Mesenchymal stem cell (in vitro differentiated cells and primary cell): ENCODE measurements around the gene UTF1.

Experiments used
- DNase-seq: peaks from one replicate; pipeline ENCODE4 v3.0.0-alpha.2; 2013
- H2AFZ ChIP-seq: one replicate; pipeline ENCODE4 v1.6.1; 2013; ENCODE audit warnings: low read depth, mild to moderate bottlenecking, control low read depth, inconsistent platforms, low read length, moderate library complexity
- H2AK5ac ChIP-seq: 2 replicates; pipeline ENCODE4 v1.6.1; 2013; ENCODE audit warnings: low read length, moderate library complexity, mild to moderate bottlenecking, inconsistent platforms; ENCODE audit not compliant: severe bottlenecking
- H2BK120ac ChIP-seq: one replicate; pipeline ENCODE4 v1.6.1; 2013; ENCODE audit warnings: low read depth, mild to moderate bottlenecking, inconsistent platforms, low read length, moderate library complexity
- H2BK12ac ChIP-seq, 2 experiments: one replicate each; pipeline ENCODE4 v1.6.1; 2013; ENCODE audit warnings: inconsistent platforms in 2 of 2, low read length in 2 of 2, mild to moderate bottlenecking in 2 of 2, moderate library complexity in 2 of 2, control low read depth in 1 of 2
- H2BK15ac ChIP-seq: one replicate; pipeline ENCODE4 v1.6.1; 2013; ENCODE audit warnings: mild to moderate bottlenecking, low read depth, inconsistent platforms; ENCODE audit not compliant: poor library complexity, severe bottlenecking
- H2BK5ac ChIP-seq: 2 replicates; pipeline ENCODE4 v1.6.1; 2013; ENCODE audit warnings: low read depth, mild to moderate bottlenecking, low read length, control low read depth, inconsistent platforms; ENCODE audit not compliant: poor library complexity, severe bottlenecking
- H3K14ac ChIP-seq, 2 experiments: one replicate each; pipeline ENCODE4 v1.6.1; 2013; ENCODE audit warnings: inconsistent platforms in 2 of 2, low read length in 2 of 2, control low read depth in 1 of 2, mild to moderate bottlenecking in 1 of 2, moderate library complexity in 1 of 2
- H3K18ac ChIP-seq, 2 experiments: one replicate each; pipeline ENCODE4 v1.6.1; 2013; ENCODE audit warnings: inconsistent platforms in 2 of 2, low read length in 2 of 2, control low read depth in 1 of 2, low read depth in 1 of 2, mild to moderate bottlenecking in 1 of 2
- H3K23ac ChIP-seq, 2 experiments: one replicate each; pipeline ENCODE4 v1.6.1; 2013; ENCODE audit warnings: inconsistent platforms in 2 of 2, low read length in 2 of 2, mild to moderate bottlenecking in 2 of 2, moderate library complexity in 2 of 2, control low read depth in 1 of 2
- H3K27ac ChIP-seq: 2 replicates; pipeline ENCODE4 v1.5.1; 2013; ENCODE audit warnings: mild to moderate bottlenecking, moderate library complexity, low read length, control low read depth, inconsistent platforms; ENCODE audit not compliant: poor library complexity, severe bottlenecking
- H3K27me3 ChIP-seq, 2 experiments: 2 replicates each; pipeline versions ENCODE4 v1.6.1 to v1.7.0; 2013; ENCODE audit warnings: low read length in 2 of 2, mild to moderate bottlenecking in 2 of 2, moderate library complexity in 2 of 2, control low read depth in 1 of 2, inconsistent platforms in 1 of 2; ENCODE audit not compliant: control insufficient read depth in 1 of 2, insufficient read depth in 1 of 2
- H3K36me3 ChIP-seq, 2 experiments: 2 replicates each; pipeline versions ENCODE4 v1.6.1 to v1.7.0; 2013; ENCODE audit warnings: low read length in 2 of 2, control low read depth in 1 of 2, inconsistent platforms in 1 of 2, low read depth in 1 of 2, mild to moderate bottlenecking in 1 of 2; ENCODE audit not compliant: insufficient read depth in 2 of 2, control insufficient read depth in 1 of 2
- H3K4ac ChIP-seq, 2 experiments: one replicate each; pipeline ENCODE4 v1.6.1; 2013; ENCODE audit warnings: inconsistent platforms in 2 of 2, low read length in 2 of 2, mild to moderate bottlenecking in 2 of 2, moderate library complexity in 2 of 2, control low read depth in 1 of 2, low read depth in 1 of 2
- H3K4me1 ChIP-seq: 2 replicates; pipeline ENCODE4 v1.6.1; 2013; ENCODE audit warnings: low read depth, low read length, control low read depth; ENCODE audit not compliant: control insufficient read depth, insufficient read depth
- H3K4me2 ChIP-seq: 2 replicates; pipeline ENCODE4 v1.6.1; 2013; ENCODE audit warnings: low read length, mild to moderate bottlenecking, inconsistent platforms; ENCODE audit not compliant: poor library complexity, severe bottlenecking
- H3K4me3 ChIP-seq, 2 experiments: 2 replicates each; pipeline versions ENCODE4 v1.5.1 to v1.7.0; 2013; ENCODE audit warnings: low read length in 2 of 2, mild to moderate bottlenecking in 2 of 2, control low read depth in 1 of 2, low read depth in 1 of 2; ENCODE audit not compliant: insufficient read depth in 1 of 2
- H3K79me1 ChIP-seq: replicated peaks from 2 replicates; pipeline ENCODE4 v1.6.1; 2013; ENCODE audit warnings: mild to moderate bottlenecking, control low read depth, low read length, inconsistent platforms; ENCODE audit not compliant: poor library complexity, severe bottlenecking
- H3K9ac ChIP-seq: 2 replicates; pipeline ENCODE4 v1.7.0; 2013; ENCODE audit warnings: mild to moderate bottlenecking, low read length, moderate library complexity
- H3K9me3 ChIP-seq: 2 replicates; pipeline ENCODE4 v1.7.0; 2013; ENCODE audit warnings: mild to moderate bottlenecking, low read length; ENCODE audit not compliant: control insufficient read depth
- H4K8ac ChIP-seq: one replicate; pipeline ENCODE4 v1.6.1; 2013; ENCODE audit warnings: inconsistent platforms, mild to moderate bottlenecking, low read length, moderate library complexity
- H4K91ac ChIP-seq: one replicate; pipeline ENCODE4 v1.6.1; 2013; ENCODE audit warnings: mild to moderate bottlenecking, low read length, inconsistent platforms
- WGBS: methylation state at CpG from one replicate; pipeline ENCODE4 v1.1.7; 2013; ENCODE audit warnings: mixed read lengths; 5-methylcytosine and 5-hydroxymethylcytosine counted together

The UTF1 gene

DNA sequence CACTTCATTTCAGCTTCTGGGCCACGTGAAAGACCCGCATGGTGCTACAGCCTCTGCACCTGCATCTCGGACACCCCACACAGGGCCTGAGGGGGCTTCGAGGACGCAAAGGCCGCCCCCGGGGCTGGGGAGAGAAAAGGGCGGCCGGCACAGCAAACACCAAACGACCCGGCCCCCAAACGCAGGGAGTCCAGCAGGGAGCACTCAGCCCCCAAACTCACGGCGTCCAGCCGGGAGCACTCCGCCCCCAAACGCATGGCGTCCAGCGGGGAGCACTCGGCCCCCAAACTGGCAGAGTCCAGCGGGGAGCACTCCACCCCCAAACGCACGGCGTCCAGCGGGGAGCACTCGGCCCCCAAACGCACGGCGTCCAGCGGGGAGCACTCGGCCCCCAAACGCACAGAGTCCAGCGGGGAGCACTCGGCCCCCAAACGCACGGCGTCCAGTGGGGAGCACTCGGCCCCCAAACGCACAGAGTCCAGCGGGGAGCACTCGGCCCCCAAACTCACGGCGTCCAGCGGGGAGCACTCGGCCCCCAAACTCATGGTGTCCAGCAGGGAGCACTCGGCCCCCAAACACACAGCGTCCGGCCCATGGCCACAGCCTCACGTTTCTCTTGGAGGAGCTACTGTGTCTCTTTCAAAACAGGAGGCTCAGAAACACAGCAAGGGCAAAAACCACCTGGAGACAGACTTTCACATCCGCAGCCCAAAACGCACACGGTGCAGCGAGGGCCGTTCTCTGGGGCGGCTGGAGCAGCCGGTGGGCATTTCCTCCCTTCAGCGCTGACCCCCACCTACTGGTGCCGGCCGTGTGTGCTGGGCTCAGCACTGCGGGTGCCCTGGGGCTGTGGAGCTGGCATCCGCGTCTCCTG is 27.0 kb upstream of the UTF1 start:
- no peaks in the 10 kb centered on the region for H3K9me3 ChIP-seq
- no peak overlapping the region for H3K18ac ChIP-seq
- no peak overlapping the region for H3K4me2 ChIP-seq
- no peak overlapping the region for H3K9ac ChIP-seq
- peaks cover 0 to 4% of the 10 kb centered on the region in 2 experiments for H3K27me3 ChIP-seq
- H2BK5ac ChIP-seq, result no peak overlapping the region
- no peak overlapping the region for H2AK5ac ChIP-seq
- H3K4ac ChIP-seq, result no peak overlapping the region
- H3K23ac ChIP-seq, result no peak overlapping the region
- no peak overlapping the region for H3K27ac ChIP-seq
- H3K14ac ChIP-seq, result no peak overlapping the region
- H2BK120ac ChIP-seq, result no peak overlapping the region
- WGBS, result 88% methylated on average over 50 of the region's 62 CpGs
- no peak overlapping the region for H2BK12ac ChIP-seq
- H2AFZ ChIP-seq, result no peak overlapping the region
- H4K8ac ChIP-seq, result no peak overlapping the region
- H4K91ac ChIP-seq, result no peak overlapping the region
- H3K79me1 ChIP-seq, result no peaks in the 10 kb centered on the region
- H2BK15ac ChIP-seq, result no peak overlapping the region
- no peaks in the 10 kb centered on the region for H3K36me3 ChIP-seq
- no peak overlapping the region for H3K4me3 ChIP-seq
- peaks cover 4% of the 10 kb centered on the region for H3K4me1 ChIP-seq
- DNase-seq, result no peak

GRCh38 chr10:133203652-133204195 is 26.3 kb upstream of the UTF1 start:
- no peak overlapping the region for H4K8ac ChIP-seq
- H3K9ac ChIP-seq, result no peak overlapping the region
- peaks cover 0 to 4% of the 10 kb centered on the region in 2 experiments for H3K27me3 ChIP-seq
- H3K23ac ChIP-seq, result no peak overlapping the region
- H2AK5ac ChIP-seq, result no peak overlapping the region
- H3K27ac ChIP-seq, result no peak overlapping the region
- no peak overlapping the region for H2AFZ ChIP-seq
- no peaks in the 10 kb centered on the region for H3K79me1 ChIP-seq
- no peak overlapping the region for H4K91ac ChIP-seq
- no peak overlapping the region for H2BK12ac ChIP-seq
- no peaks in the 10 kb centered on the region for H3K9me3 ChIP-seq
- DNase-seq, result no peak
- no peak overlapping the region for H3K4me2 ChIP-seq
- WGBS, result 85% methylated on average over 31 of the region's 31 CpGs
- no peaks in the 10 kb centered on the region for H3K36me3 ChIP-seq
- no peak overlapping the region for H3K4ac ChIP-seq
- no peak overlapping the region for H3K4me3 ChIP-seq
- no peak overlapping the region for H2BK120ac ChIP-seq
- H2BK5ac ChIP-seq, result no peak overlapping the region
- H2BK15ac ChIP-seq, result no peak overlapping the region
- no peak overlapping the region for H3K18ac ChIP-seq
- H3K4me1 ChIP-seq, result peaks cover 4% of the 10 kb centered on the region
- H3K14ac ChIP-seq, result no peak overlapping the region

DNA sequence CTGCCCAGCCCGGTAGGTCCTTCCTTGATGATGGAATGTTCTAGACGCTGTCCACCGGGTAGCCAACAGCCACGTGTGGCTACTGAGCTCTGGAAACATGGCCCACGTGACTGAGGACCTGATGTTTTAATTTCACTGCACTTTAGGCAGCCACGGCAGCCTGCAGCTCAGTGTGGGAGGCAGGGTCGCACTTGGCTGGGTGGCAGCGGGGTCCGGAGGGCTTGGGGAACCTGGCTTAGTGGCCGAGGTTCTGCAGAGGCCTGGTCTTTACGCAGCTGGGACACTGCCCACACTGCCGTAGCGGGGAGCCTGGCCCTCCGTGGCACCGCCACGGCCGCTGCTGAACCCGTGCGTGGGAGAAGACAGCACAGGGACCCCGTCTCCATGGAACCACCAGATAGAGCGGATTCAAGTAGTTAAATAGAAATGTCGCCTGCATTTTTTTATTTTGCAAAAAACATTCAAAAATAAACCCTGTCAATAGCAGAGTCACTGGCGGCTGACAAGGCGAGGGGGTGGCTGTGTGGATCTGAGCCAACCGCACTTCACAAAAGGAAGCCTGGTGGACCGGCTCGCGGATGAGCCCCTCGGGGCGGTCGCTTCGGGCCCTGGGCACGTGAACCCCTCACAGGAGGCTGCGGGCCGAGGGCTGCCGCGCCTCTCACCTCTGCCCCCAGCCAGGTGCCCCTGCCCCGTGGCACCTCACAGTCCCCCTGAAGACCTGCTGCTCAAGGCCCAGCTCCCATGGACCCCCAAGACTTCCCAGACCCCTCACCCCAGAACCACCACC is 25.6 kb upstream of the UTF1 start:
- Histone ChIP-seq H3K4me1 (peaks cover 4% of the 10 kb centered on the region), H4K91ac (no peak overlapping the region)

GRCh38 chr10:133205146-133205545 is 24.9 kb upstream of the UTF1 start:
- no peak overlapping the region for H3K9ac ChIP-seq
- H3K4me1 ChIP-seq, result peaks cover 3% of the 10 kb centered on the region
- H3K36me3 ChIP-seq, result no peaks in the 10 kb centered on the region
- H2BK120ac ChIP-seq, result no peak overlapping the region
- no peak overlapping the region for H3K18ac ChIP-seq
- H3K4me3 ChIP-seq, result no peak overlapping the region
- peaks cover 0 to 4% of the 10 kb centered on the region in 2 experiments for H3K27me3 ChIP-seq
- no peak overlapping the region for H2AFZ ChIP-seq
- H3K23ac ChIP-seq, result no peak overlapping the region
- H3K79me1 ChIP-seq, result no peaks in the 10 kb centered on the region
- no peak overlapping the region for H4K8ac ChIP-seq
- H3K4me2 ChIP-seq, result no peak overlapping the region
- no peak overlapping the region for H3K4ac ChIP-seq
- 80% methylated on average over 23 of the region's 23 CpGs for WGBS
- DNase-seq, result no peak
- no peak overlapping the region for H3K14ac ChIP-seq
- H2BK15ac ChIP-seq, result no peak overlapping the region
- H2BK5ac ChIP-seq, result no peak overlapping the region
- H2AK5ac ChIP-seq, result no peak overlapping the region
- no peaks in the 10 kb centered on the region for H3K9me3 ChIP-seq
- H4K91ac ChIP-seq, result no peak overlapping the region
- H3K27ac ChIP-seq, result no peak overlapping the region
- no peak overlapping the region for H2BK12ac ChIP-seq

More for the DNA sequence above, 25.6 kb upstream of the UTF1 start:
- Histone ChIP-seq H2BK15ac (no peak overlapping the region), H2AK5ac (no peak overlapping the region), H3K27me3 (peaks cover 0 to 4% of the 10 kb centered on the region in 2 experiments), H3K4ac (no peak overlapping the region), H3K4me2 (no peak overlapping the region), H4K8ac (no peak overlapping the region), H3K79me1 (no peaks in the 10 kb centered on the region), H3K36me3 (no peaks in the 10 kb centered on the region), H3K14ac (peak overlapping the region in 1 of 2 experiments; percentile 3), H2BK120ac (no peak overlapping the region), H2BK12ac (no peak overlapping the region), H3K4me3 (no peak overlapping the region), H2AFZ (no peak overlapping the region), H3K27ac (no peak overlapping the region), H3K18ac (no peak overlapping the region), H3K9ac (no peak overlapping the region), H3K9me3 (no peaks in the 10 kb centered on the region), H2BK5ac (no peak overlapping the region), H3K23ac (no peak overlapping the region)
- no peak for DNase-seq
- WGBS, result 90% methylated on average over 38 of the region's 38 CpGs
